Parathyroid adenoma (tissue), 2 donors: ENCODE measurements around the gene APC2.

Source experiments
- H2AFZ ChIP-seq: fragments of 300-600 bp; sonication (generic); one replicate; pipeline ENCODE4 v1.7.0; 2017; ENCODE audit warnings: antibody characterized with exemption, mild to moderate bottlenecking
- H3K27ac ChIP-seq: fragments of 300-600 bp; sonication (generic); one replicate; pipeline ENCODE4 v1.7.0; 2017
- H3K27me3 ChIP-seq: fragments of 300-600 bp; sonication (generic); one replicate; pipeline ENCODE4 v1.7.0; 2017; ENCODE audit warnings: low read length; ENCODE audit not compliant: control insufficient read depth, insufficient read depth
- H3K36me3 ChIP-seq: fragments of 300-600 bp; sonication (generic); one replicate; pipeline ENCODE4 v1.7.0; 2017; ENCODE audit warnings: low read length; ENCODE audit not compliant: control insufficient read depth, insufficient read depth
- H3K4me1 ChIP-seq: fragments of 300-600 bp; sonication (generic); one replicate; pipeline ENCODE4 v1.7.0; 2017; ENCODE audit warnings: control low read depth
- H3K4me2 ChIP-seq: fragments of 300-600 bp; sonication (generic); one replicate; pipeline ENCODE4 v1.7.0; 2017; ENCODE audit warnings: low read length
- H3K4me3 ChIP-seq: fragments of 300-600 bp; sonication (generic); one replicate; pipeline ENCODE4 v1.7.0; 2017; ENCODE audit warnings: low read depth, low read length
- H3K79me2 ChIP-seq: fragments of 300-600 bp; sonication (generic); one replicate; pipeline ENCODE4 v1.7.0; 2017; ENCODE audit warnings: control low read depth
- H3K9ac ChIP-seq: fragments of 300-600 bp; sonication (generic); one replicate; pipeline ENCODE4 v1.7.0; 2017; ENCODE audit warnings: mild to moderate bottlenecking
- H3K9me3 ChIP-seq: fragments of 300-600 bp; sonication (generic); one replicate; pipeline ENCODE4 v1.7.0; 2017; ENCODE audit warnings: low read length; ENCODE audit not compliant: control insufficient read depth
- TF ChIP-seq, protein P1 (sequence below): fragments of 300-600 bp; sonication (generic); IDR thresholded peaks from one replicate; pipeline ENCODE4 v1.7.0; 2017; ENCODE audit warnings: antibody characterized with exemption, mild to moderate bottlenecking
- donor health status: primary hyperparathyroidism.

APC2 gene

DNA sequence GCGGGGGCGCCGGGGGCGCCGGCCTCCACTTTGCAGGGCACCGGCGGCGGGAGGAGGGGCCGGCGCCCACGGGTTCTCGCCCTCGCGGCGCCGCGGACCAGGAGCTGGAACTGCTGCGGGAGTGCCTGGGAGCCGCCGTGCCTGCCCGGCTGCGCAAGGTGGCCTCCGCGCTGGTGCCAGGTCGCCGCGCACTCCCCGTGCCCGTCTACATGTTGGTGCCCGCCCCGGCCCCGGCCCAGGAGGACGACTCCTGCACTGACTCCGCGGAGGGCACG lies 17.2 kb downstream of the APC2 start:
- no peaks in the 10 kb centered on the region for H3K9me3 ChIP-seq
- no peaks in the 10 kb centered on the region for H3K36me3 ChIP-seq
- no peak overlapping the region for H2AFZ ChIP-seq
- TF ChIP-seq, protein P1, sequence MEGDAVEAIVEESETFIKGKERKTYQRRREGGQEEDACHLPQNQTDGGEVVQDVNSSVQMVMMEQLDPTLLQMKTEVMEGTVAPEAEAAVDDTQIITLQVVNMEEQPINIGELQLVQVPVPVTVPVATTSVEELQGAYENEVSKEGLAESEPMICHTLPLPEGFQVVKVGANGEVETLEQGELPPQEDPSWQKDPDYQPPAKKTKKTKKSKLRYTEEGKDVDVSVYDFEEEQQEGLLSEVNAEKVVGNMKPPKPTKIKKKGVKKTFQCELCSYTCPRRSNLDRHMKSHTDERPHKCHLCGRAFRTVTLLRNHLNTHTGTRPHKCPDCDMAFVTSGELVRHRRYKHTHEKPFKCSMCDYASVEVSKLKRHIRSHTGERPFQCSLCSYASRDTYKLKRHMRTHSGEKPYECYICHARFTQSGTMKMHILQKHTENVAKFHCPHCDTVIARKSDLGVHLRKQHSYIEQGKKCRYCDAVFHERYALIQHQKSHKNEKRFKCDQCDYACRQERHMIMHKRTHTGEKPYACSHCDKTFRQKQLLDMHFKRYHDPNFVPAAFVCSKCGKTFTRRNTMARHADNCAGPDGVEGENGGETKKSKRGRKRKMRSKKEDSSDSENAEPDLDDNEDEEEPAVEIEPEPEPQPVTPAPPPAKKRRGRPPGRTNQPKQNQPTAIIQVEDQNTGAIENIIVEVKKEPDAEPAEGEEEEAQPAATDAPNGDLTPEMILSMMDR = no peak
- no peak overlapping the region for H3K9ac ChIP-seq
- H3K27ac ChIP-seq = no peak overlapping the region
- peaks cover 10% of the 10 kb centered on the region for H3K79me2 ChIP-seq
- H3K4me1 ChIP-seq = peaks cover 14% of the 10 kb centered on the region
- H3K27me3 ChIP-seq = peaks cover 11% of the 10 kb centered on the region
- no peak overlapping the region for H3K4me3 ChIP-seq
- no peak overlapping the region for H3K4me2 ChIP-seq

DNA sequence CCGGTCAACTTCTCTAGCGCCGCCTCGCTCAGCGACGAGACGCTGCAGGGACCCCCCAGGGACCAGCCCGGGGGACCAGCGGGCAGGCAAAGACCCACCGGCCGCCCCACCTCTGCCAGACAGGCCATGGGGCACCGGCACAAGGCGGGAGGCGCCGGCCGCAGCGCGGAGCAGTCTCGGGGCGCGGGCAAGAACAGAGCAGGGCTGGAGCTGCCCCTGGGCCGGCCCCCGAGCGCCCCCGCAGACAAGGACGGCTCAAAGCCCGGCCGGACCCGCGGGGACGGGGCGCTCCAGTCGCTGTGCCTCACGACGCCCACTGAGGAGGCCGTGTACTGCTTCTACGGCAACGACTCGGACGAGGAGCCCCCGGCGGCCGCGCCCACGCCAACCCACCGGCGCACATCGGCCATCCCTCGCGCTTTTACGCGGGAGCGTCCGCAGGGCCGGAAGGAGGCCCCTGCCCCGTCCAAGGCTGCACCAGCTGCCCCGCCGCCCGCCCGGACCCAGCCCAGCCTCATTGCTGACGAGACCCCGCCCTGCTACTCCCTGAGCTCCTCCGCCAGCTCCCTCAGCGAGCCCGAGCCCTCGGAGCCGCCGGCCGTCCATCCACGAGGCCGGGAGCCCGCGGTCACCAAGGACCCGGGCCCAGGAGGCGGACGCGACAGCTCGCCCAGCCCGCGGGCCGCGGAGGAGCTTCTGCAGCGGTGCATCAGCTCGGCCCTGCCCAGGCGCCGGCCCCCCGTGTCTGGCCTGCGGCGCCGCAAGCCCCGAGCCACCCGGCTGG lies 17.8 kb downstream of the APC2 start:
- Histone ChIP-seq H3K79me2 (peaks cover 10% of the 10 kb centered on the region), H3K36me3 (no peaks in the 10 kb centered on the region), H3K27ac (no peak overlapping the region), H3K9me3 (no peaks in the 10 kb centered on the region), H3K4me1 (peaks cover 14% of the 10 kb centered on the region), H2AFZ (no peak overlapping the region), H3K27me3 (peaks cover 11% of the 10 kb centered on the region), H3K4me2 (peak overlapping the region; percentile 67), H3K9ac (no peak overlapping the region), H3K4me3 (peak overlapping the region; percentile 11)
- TF ChIP-seq, protein P1 = no peak

DNA sequence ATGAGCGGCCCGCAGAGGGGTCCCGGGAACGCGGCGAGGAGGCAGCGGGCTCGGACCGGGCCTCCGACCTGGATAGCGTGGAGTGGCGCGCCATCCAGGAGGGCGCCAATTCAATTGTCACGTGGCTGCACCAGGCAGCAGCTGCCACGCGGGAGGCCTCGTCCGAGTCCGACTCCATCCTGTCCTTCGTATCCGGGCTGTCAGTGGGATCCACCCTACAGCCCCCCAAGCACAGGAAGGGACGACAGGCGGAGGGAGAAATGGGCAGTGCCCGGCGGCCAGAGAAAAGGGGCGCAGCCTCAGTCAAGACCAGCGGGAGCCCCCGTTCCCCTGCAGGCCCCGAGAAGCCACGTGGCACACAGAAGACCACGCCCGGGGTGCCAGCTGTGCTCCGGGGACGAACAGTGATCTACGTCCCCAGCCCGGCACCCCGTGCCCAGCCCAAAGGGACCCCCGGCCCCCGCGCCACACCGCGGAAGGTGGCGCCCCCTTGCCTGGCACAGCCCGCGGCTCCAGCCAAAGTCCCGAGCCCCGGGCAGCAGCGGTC lies 18.4 kb downstream of the APC2 start:
- H3K36me3 ChIP-seq = no peaks in the 10 kb centered on the region
- no peak overlapping the region for H3K27ac ChIP-seq
- H3K4me3 ChIP-seq = peak overlapping the region; percentile 34
- H3K27me3 ChIP-seq = peaks cover 11% of the 10 kb centered on the region
- TF ChIP-seq, protein P1 = no peak
- no peaks in the 10 kb centered on the region for H3K9me3 ChIP-seq
- H3K79me2 ChIP-seq = peaks cover 10% of the 10 kb centered on the region
- H3K4me2 ChIP-seq = peak overlapping the region; percentile 67
- no peak overlapping the region for H2AFZ ChIP-seq
- no peak overlapping the region for H3K9ac ChIP-seq
- H3K4me1 ChIP-seq = peaks cover 14% of the 10 kb centered on the region

DNA sequence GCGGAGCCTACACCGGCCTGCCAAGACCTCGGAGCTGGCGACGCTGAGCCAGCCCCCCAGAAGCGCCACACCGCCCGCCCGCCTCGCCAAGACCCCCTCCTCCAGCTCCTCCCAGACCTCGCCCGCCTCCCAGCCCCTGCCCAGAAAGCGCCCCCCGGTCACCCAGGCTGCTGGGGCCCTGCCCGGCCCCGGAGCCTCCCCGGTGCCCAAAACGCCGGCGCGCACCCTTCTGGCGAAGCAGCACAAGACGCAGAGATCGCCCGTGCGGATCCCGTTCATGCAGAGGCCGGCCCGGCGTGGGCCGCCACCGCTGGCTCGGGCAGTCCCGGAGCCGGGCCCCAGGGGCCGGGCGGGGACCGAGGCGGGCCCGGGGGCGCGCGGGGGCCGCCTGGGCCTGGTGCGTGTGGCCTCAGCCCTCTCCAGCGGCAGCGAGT lies 18.9 kb downstream of the APC2 start:
- Histone ChIP-seq H3K4me2 (peak overlapping the region; percentile 67), H2AFZ (no peak overlapping the region), H3K4me3 (peak overlapping the region; percentile 34), H3K79me2 (peaks cover 10% of the 10 kb centered on the region), H3K36me3 (no peaks in the 10 kb centered on the region), H3K9me3 (no peaks in the 10 kb centered on the region), H3K27me3 (peaks cover 11% of the 10 kb centered on the region), H3K27ac (no peak overlapping the region), H3K4me1 (peaks cover 14% of the 10 kb centered on the region), H3K9ac (no peak overlapping the region)
- TF ChIP-seq, protein P1 = no peak
